Gastrocnemius medialis (tissue), 4 donors: ENCODE measurements around the gene IKZF2.

ENCODE experiments used
- POLR2A ChIP-seq, 2 donors: fragments of 450-650 bp; IDR thresholded peaks; one replicate each; pipeline ENCODE4 v1.6.1; 2017; ENCODE audit warnings: antibody characterized with exemption in 2 of 2, mild to moderate bottlenecking in 2 of 2, moderate library complexity in 2 of 2
- TF ChIP-seq, protein P1 (sequence below), 5 experiments: fragments of 450-650 bp in 3 of 5; fragments of 200-600 bp in 2 of 5; sonication (generic) in 2 of 5; IDR thresholded peaks in 4 of 5; conservative IDR thresholded peaks in 1 of 5; 1 replicate in 4 of 5; 2 replicates in 1 of 5; pipeline ENCODE4 v1.5.1; 2016 to 2019; ENCODE audit warnings: antibody characterized with exemption in 5 of 5, mild to moderate bottlenecking in 3 of 5, moderate library complexity in 3 of 5

DNA sequence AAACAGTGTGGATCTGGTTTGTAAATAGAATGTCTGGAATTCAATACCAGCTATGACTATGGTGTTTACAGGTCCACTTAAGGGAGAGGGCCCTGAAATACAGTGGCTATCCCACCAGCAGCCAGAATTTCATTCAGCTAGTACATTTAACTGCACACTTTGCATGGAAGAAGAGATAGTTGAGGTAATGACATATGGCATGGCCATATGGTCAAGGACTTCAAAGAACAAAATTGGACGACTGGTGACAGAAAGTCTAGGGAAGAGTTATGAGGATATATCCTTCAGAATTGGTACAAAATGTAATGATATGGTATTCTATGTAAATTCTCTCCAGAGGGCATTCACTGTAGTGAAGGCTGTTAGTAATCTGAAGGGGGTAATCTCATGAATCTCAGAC is 105.0 kb downstream of the IKZF2 start:
- TF ChIP-seq POLR2A (IDR thresholded peaks at IDR 0.05): no peak
- TF ChIP-seq, protein P1, sequence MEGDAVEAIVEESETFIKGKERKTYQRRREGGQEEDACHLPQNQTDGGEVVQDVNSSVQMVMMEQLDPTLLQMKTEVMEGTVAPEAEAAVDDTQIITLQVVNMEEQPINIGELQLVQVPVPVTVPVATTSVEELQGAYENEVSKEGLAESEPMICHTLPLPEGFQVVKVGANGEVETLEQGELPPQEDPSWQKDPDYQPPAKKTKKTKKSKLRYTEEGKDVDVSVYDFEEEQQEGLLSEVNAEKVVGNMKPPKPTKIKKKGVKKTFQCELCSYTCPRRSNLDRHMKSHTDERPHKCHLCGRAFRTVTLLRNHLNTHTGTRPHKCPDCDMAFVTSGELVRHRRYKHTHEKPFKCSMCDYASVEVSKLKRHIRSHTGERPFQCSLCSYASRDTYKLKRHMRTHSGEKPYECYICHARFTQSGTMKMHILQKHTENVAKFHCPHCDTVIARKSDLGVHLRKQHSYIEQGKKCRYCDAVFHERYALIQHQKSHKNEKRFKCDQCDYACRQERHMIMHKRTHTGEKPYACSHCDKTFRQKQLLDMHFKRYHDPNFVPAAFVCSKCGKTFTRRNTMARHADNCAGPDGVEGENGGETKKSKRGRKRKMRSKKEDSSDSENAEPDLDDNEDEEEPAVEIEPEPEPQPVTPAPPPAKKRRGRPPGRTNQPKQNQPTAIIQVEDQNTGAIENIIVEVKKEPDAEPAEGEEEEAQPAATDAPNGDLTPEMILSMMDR (IDR thresholded peaks at IDR 0.05 in 4 of 5, conservative IDR thresholded peaks at IDR 0.05 in 1 of 5): no peak
